ENCODE data around the gene SURF6. TPM values are rescaled to one million over a fixed set of nuclear protein-coding genes. Genes with fewer than 3 reads are reported as not detected.
A peak's percentile ranks its signal among the peaks of the same experiment; 100 is the strongest.
"Not testable (repeated sequence)": the region's sequence is repeated elsewhere in the genome, so short reads cannot be mapped to it uniquely, and the experiment has no call there.

SURF6 gene
- total and polyA plus RNA-seq, 7 donors = 13.9 to 43.1 (median 20.1) TPM

DNA sequence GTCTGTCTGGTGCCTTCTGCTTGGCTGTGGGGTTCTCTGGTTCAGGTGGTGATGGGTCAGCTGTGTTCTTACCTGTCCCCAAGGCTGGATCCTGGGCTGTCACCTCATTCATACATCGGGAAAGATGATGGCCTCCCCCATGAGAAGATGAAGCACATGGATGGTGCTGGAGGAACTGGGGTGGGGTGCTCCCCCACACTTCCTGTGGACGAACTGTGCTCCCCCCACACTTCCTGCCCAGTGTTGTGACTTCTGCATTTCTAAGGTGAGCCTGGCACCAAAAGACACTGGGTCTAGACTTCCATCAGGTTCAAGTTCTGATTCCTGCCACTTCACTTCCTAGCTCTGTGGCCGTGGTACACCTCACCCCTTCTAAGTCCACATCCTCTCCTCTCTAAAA lies 4.3 kb upstream of the SURF6 start:
- Histone ChIP-seq H3K27ac (no peak overlapping the region), H3K4me3 (no peak overlapping the region), H3K4me1 (peaks cover 0 to 13% (median 9%) of the 10 kb centered on the region in 4 donors), H3K27me3 (no peaks in the 10 kb centered on the region), H3K36me3 (peaks cover 33 to 72% (median 44%) of the 10 kb centered on the region in 4 donors), H3K9me3 (no peaks in the 10 kb centered on the region)
- intact Hi-C loops (cut with DNase I) = no loop called here
- TF ChIP-seq EP300 (IDR thresholded peaks at IDR 0.05) (no peak), POLR2AphosphoS5 (IDR thresholded peaks at IDR 0.05) (no peak), POLR2A (IDR thresholded peaks at IDR 0.05) (no peak)
- TF ChIP-seq, protein P1, sequence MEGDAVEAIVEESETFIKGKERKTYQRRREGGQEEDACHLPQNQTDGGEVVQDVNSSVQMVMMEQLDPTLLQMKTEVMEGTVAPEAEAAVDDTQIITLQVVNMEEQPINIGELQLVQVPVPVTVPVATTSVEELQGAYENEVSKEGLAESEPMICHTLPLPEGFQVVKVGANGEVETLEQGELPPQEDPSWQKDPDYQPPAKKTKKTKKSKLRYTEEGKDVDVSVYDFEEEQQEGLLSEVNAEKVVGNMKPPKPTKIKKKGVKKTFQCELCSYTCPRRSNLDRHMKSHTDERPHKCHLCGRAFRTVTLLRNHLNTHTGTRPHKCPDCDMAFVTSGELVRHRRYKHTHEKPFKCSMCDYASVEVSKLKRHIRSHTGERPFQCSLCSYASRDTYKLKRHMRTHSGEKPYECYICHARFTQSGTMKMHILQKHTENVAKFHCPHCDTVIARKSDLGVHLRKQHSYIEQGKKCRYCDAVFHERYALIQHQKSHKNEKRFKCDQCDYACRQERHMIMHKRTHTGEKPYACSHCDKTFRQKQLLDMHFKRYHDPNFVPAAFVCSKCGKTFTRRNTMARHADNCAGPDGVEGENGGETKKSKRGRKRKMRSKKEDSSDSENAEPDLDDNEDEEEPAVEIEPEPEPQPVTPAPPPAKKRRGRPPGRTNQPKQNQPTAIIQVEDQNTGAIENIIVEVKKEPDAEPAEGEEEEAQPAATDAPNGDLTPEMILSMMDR (IDR thresholded peaks at IDR 0.05) = no peak
- 52 to 81% methylated on average over 3 of the region's 3 CpGs for WGBS, 2 donors
- DNase-seq = no peak

- no peak for DNase-seq
- intact Hi-C loops (cut with DNase I) = loop anchor here (10.0 kb wide), 1 partner anchor 315 kb away; no protein-coding TSS in a partner anchor
- H3K9me3 ChIP-seq = no peaks in the 10 kb centered on the region
- no peak overlapping the region for H3K27ac ChIP-seq
- peaks cover 31 to 68% (median 41%) of the 10 kb centered on the region in 4 donors for H3K36me3 ChIP-seq
- TF ChIP-seq EP300 (IDR thresholded peaks at IDR 0.05) = no peak
- TF ChIP-seq, protein P1 (IDR thresholded peaks at IDR 0.05) = no peak
- no peak for TF ChIP-seq POLR2A (IDR thresholded peaks at IDR 0.05)
- no peak for TF ChIP-seq POLR2AphosphoS5 (IDR thresholded peaks at IDR 0.05)
- H3K4me3 ChIP-seq = no peak overlapping the region
- no peaks in the 10 kb centered on the region for H3K27me3 ChIP-seq
- 87 to 90% methylated on average over 5 of the region's 5 CpGs for WGBS, 2 donors
- peaks cover 0 to 19% (median 15%) of the 10 kb centered on the region in 4 donors for H3K4me1 ChIP-seq
Observed at GRCh38 chr9:133339641-133340040, 3.7 kb upstream of the SURF6 start.

GRCh38 chr9:133334888-133335287 lies 1.1 kb downstream of the SURF6 start:
- Histone ChIP-seq H3K4me3 (peak overlapping the region; percentile 84 to 94 (median 88)), H3K36me3 (peaks cover 34 to 68% (median 39%) of the 10 kb centered on the region in 4 donors), H3K4me1 (peaks cover 0 to 28% (median 25%) of the 10 kb centered on the region in 4 donors)
- intact Hi-C loops (cut with DNase I) = loop anchor here (10.0 kb wide), 1 partner anchor 310 kb away; no protein-coding TSS in a partner anchor
- H3K27me3 ChIP-seq, H3K27ac ChIP-seq, H3K9me3 ChIP-seq: not testable (repeated sequence)
- WGBS, 2 donors = 26 to 69% methylated on average over 11 of the region's 11 CpGs
- DNase-seq = peak; percentile 48

GRCh38 chr9:133334161-133334560 lies 1.8 kb downstream of the SURF6 start:
- intact Hi-C loops (cut with DNase I) = loop anchor here (10.0 kb wide), 1 partner anchor 309 kb away; no protein-coding TSS in a partner anchor
- TF ChIP-seq EP300 (IDR thresholded peaks at IDR 0.05) = no peak
- TF ChIP-seq, protein P1 (IDR thresholded peaks at IDR 0.05) = peak in 1 of 4 experiments; percentile 10
- no peak overlapping the region for H3K27ac ChIP-seq
- DNase-seq = peak; percentile 53
- no peak overlapping the region for H3K4me3 ChIP-seq
- peaks cover 0 to 28% (median 25%) of the 10 kb centered on the region in 4 donors for H3K4me1 ChIP-seq
- H3K27me3 ChIP-seq = no peaks in the 10 kb centered on the region
- 22 to 74% methylated on average over 6 of the region's 6 CpGs for WGBS, 2 donors
- H3K9me3 ChIP-seq = no peaks in the 10 kb centered on the region
- H3K36me3 ChIP-seq = peaks cover 34 to 63% (median 37%) of the 10 kb centered on the region in 4 donors

DNA sequence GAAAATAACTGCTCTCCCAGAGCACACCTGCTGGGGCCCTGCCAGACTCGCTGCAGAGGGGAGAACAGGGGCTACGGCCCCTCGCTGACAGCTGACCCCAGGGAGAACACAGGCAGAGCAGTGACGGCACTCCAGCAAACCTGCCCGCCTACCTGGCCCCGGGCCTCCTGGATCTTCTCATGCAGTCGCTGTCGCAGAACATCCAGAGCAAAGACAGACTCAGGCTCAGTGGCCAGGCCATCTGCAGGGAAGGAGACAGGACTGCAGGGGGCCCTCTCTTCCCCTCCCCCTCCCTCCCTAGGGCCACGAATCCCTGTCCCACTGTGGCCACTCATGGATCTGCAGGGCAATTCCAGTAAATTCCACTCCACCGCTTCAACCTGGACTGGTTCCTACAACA lies 2.4 kb downstream of the SURF6 start:
- peaks cover 34 to 57% (median 37%) of the 10 kb centered on the region in 4 donors for H3K36me3 ChIP-seq
- peak; percentile 60 for DNase-seq
- H3K4me1 ChIP-seq = peaks cover 0 to 28% (median 25%) of the 10 kb centered on the region in 4 donors
- H3K9me3 ChIP-seq = no peaks in the 10 kb centered on the region
- 70 to 88% methylated on average over 10 of the region's 10 CpGs for WGBS, 2 donors
- intact Hi-C loops (cut with DNase I) = loop anchor here (10.0 kb wide), 1 partner anchor 309 kb away; no protein-coding TSS in a partner anchor
- no peak overlapping the region for H3K4me3 ChIP-seq
- no peak overlapping the region for H3K27ac ChIP-seq
- H3K27me3 ChIP-seq = no peaks in the 10 kb centered on the region
- TF ChIP-seq, protein P1 (IDR thresholded peaks at IDR 0.05) = no peak
- TF ChIP-seq POLR2A (IDR thresholded peaks at IDR 0.05) (no peak), POLR2AphosphoS5 (IDR thresholded peaks at IDR 0.05) (no peak), EP300 (IDR thresholded peaks at IDR 0.05) (no peak)

All from sigmoid colon (tissue), 7 donors.